DND-41 (cell line): ENCODE data around the gene MAIP1.

ENCODE experiments used
- ATAC-seq: fragments of 200-7000 bp; cut with Tn5 transposase; 3 replicates; pipeline ENCODE4 v1.9.1; 2021; ENCODE audit warnings: low read depth; ENCODE audit not compliant: insufficient read depth
- DNase-seq: peaks from one replicate; pipeline ENCODE4 v3.0.0-alpha.2; 2020
- H2AFZ ChIP-seq: 2 replicates; pipeline ENCODE4 v1.6.0; 2012; ENCODE audit warnings: low read depth, low read length
- H3K27ac ChIP-seq: 2 replicates; pipeline ENCODE4 v1.5.1; 2012; ENCODE audit warnings: low read length, inconsistent platforms
- H3K27me3 ChIP-seq: fragments of 200-600 bp; sonication (generic); 2 replicates; pipeline ENCODE4 v1.6.0; 2012; ENCODE audit warnings: low read length, mild to moderate bottlenecking, inconsistent platforms; ENCODE audit not compliant: insufficient read depth, poor library complexity
- H3K36me3 ChIP-seq: 2 replicates; pipeline ENCODE4 v1.5.1; 2012; ENCODE audit warnings: low read length, inconsistent platforms; ENCODE audit not compliant: insufficient read depth
- H3K4me1 ChIP-seq: 2 replicates; pipeline ENCODE4 v1.5.1; 2012; ENCODE audit warnings: mild to moderate bottlenecking, low read length; ENCODE audit not compliant: insufficient read depth
- H3K4me2 ChIP-seq: 2 replicates; pipeline ENCODE4 v1.6.0; 2012; ENCODE audit warnings: mild to moderate bottlenecking, moderate library complexity, low read length, inconsistent platforms; ENCODE audit not compliant: insufficient read depth
- H3K4me3 ChIP-seq, 2 experiments: fragments of 200-600 bp in 1 of 2; shearing (Covaris generic) in 1 of 2; 2 replicates each; pipeline ENCODE4 v1.5.1; 2012 to 2016; ENCODE audit warnings: inconsistent platforms in 2 of 2, low read length in 2 of 2, mild to moderate bottlenecking in 2 of 2, low read depth in 1 of 2, moderate library complexity in 1 of 2
- H3K79me2 ChIP-seq: 2 replicates; pipeline ENCODE4 v1.6.0; 2012; ENCODE audit warnings: low read length, inconsistent platforms; ENCODE audit not compliant: insufficient read depth
- H3K9ac ChIP-seq: 2 replicates; pipeline ENCODE4 v1.6.0; 2012; ENCODE audit warnings: low read depth, mild to moderate bottlenecking, inconsistent platforms, low read length, moderate library complexity
- H3K9me3 ChIP-seq: 2 replicates; pipeline ENCODE4 v1.5.1; 2012; ENCODE audit warnings: low read length, moderate library complexity, mild to moderate bottlenecking, inconsistent platforms; ENCODE audit not compliant: insufficient read depth, severe bottlenecking
- H4K20me1 ChIP-seq: 2 replicates; pipeline ENCODE4 v1.6.0; 2012; ENCODE audit warnings: low read length; ENCODE audit not compliant: insufficient read depth
- EZH2 ChIP-seq: IDR thresholded peaks from 3 replicates; pipeline ENCODE4 v1.6.1; 2012; ENCODE audit warnings: borderline replicate concordance, low read depth, mild to moderate bottlenecking, moderate library complexity, low read length, inconsistent platforms; ENCODE audit not compliant: severe bottlenecking
- TF ChIP-seq, protein P1 (sequence below): IDR thresholded peaks from 2 replicates; pipeline ENCODE4 v1.5.1; 2012; ENCODE audit warnings: borderline replicate concordance, low read length, moderate library complexity, mild to moderate bottlenecking; ENCODE audit not compliant: poor library complexity, severe bottlenecking; ENCODE audit errors: extremely low read depth

Gene MAIP1

DNA sequence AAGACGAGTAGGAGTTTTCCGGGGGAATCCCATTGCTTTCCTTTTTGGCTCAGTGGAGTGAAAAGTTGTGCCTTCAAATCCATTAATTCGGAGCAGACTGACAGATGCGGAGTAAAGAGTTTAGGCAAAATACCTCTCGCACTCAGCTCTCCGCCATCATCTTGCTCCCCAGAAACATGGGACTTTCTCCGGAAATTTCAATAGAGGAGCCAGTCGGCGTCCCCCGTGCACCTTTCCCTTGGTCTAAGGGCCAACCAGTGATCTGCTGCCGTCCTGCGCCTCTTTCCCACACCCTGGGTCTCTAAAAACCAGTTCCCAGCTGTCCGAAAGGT, 409 bp upstream of the MAIP1 start:
- no peaks in the 10 kb centered on the region for H3K9me3 ChIP-seq
- peak overlapping the region; percentile 95 for H2AFZ ChIP-seq
- H3K9ac ChIP-seq, result peak overlapping the region; percentile 92
- H3K4me1 ChIP-seq, result peaks cover 56% of the 10 kb centered on the region
- peak; percentile 48 for ATAC-seq
- H4K20me1 ChIP-seq, result peaks cover 16% of the 10 kb centered on the region; the same call in 1 of the 2 replicates
- DNase-seq, result no peak
- H3K27ac ChIP-seq, result peak overlapping the region; percentile 94
- peaks cover 89% of the 10 kb centered on the region for H3K79me2 ChIP-seq
- no peak for TF ChIP-seq EZH2
- TF ChIP-seq, protein P1, sequence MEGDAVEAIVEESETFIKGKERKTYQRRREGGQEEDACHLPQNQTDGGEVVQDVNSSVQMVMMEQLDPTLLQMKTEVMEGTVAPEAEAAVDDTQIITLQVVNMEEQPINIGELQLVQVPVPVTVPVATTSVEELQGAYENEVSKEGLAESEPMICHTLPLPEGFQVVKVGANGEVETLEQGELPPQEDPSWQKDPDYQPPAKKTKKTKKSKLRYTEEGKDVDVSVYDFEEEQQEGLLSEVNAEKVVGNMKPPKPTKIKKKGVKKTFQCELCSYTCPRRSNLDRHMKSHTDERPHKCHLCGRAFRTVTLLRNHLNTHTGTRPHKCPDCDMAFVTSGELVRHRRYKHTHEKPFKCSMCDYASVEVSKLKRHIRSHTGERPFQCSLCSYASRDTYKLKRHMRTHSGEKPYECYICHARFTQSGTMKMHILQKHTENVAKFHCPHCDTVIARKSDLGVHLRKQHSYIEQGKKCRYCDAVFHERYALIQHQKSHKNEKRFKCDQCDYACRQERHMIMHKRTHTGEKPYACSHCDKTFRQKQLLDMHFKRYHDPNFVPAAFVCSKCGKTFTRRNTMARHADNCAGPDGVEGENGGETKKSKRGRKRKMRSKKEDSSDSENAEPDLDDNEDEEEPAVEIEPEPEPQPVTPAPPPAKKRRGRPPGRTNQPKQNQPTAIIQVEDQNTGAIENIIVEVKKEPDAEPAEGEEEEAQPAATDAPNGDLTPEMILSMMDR, result no peak
- H3K4me2 ChIP-seq, result peak overlapping the region; percentile 77
- peaks cover 42% of the 10 kb centered on the region for H3K36me3 ChIP-seq
- H3K4me3 ChIP-seq, result peak overlapping the region; percentile 99 to 100
- no peaks in the 10 kb centered on the region for H3K27me3 ChIP-seq

DNA sequence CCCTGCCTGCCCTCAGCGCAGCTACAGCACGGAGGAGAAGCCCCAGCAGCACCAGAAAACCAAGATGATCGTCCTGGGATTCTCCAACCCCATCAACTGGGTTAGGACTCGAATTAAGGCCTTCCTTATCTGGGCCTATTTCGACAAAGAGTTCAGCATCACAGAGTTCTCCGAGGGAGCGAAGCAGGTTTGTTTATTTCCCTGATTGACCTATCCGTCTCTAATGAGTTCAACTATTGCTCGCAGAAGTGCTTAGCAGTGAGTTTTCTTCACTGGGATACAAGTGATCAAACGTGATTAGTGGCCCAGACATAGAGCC, 639 bp downstream of the MAIP1 start:
- H3K9ac ChIP-seq, result peak overlapping the region; percentile 92

DNA sequence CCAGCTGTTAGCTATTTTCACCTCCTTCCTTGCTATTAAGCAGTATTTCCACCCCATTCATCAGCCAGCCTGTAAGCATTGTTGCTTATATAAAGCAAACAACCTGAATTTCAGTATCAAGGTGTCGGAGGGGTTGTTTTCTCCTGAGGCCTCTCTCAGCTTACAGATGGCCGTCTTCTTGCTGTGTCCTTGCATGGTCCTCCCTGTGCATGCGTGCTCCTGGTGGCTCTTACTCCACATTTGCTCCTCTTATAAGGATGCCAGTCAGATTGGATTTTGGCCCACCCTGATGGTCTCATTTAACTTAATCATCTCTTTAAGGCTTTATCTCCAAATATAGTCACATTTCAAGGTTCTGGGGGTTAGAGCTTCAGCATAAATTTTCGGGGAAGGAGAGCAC, 2.6 kb downstream of the MAIP1 start:
- no peak overlapping the region for H3K9ac ChIP-seq
- H4K20me1 ChIP-seq, result peaks cover 16% of the 10 kb centered on the region; the same call in 1 of the 2 replicates
- H3K9me3 ChIP-seq, result no peaks in the 10 kb centered on the region
- H2AFZ ChIP-seq, result no peak overlapping the region
- H3K4me2 ChIP-seq, result peak overlapping the region; percentile 77
- TF ChIP-seq, protein P1, result no peak
- no peak for TF ChIP-seq EZH2
- peaks cover 57% of the 10 kb centered on the region for H3K36me3 ChIP-seq
- no peaks in the 10 kb centered on the region for H3K27me3 ChIP-seq
- H3K4me1 ChIP-seq, result peaks cover 43% of the 10 kb centered on the region
- H3K79me2 ChIP-seq, result peaks cover 63% of the 10 kb centered on the region
- H3K27ac ChIP-seq, result no peak overlapping the region
- ATAC-seq, result no peak
- DNase-seq, result no peak
- H3K4me3 ChIP-seq, result peak overlapping the region in 1 of 2 experiments; percentile 99; a peak in 1 of 4 replicates

More for the DNA sequence above, 639 bp downstream of the MAIP1 start:
- DNase-seq (no peak), ATAC-seq (no peak)
- Histone ChIP-seq H3K36me3 (peaks cover 43% of the 10 kb centered on the region), H3K9me3 (no peaks in the 10 kb centered on the region), H3K79me2 (peaks cover 80% of the 10 kb centered on the region), H3K4me3 (peak overlapping the region; percentile 99 to 100), H2AFZ (peak overlapping the region; percentile 95), H4K20me1 (peaks cover 16% of the 10 kb centered on the region; the same call in 1 of the 2 replicates), H3K27ac (peak overlapping the region; percentile 94), H3K27me3 (no peaks in the 10 kb centered on the region), H3K4me1 (peaks cover 51% of the 10 kb centered on the region), H3K4me2 (peak overlapping the region; percentile 77)
- TF ChIP-seq EZH2, result no peak

DNA sequence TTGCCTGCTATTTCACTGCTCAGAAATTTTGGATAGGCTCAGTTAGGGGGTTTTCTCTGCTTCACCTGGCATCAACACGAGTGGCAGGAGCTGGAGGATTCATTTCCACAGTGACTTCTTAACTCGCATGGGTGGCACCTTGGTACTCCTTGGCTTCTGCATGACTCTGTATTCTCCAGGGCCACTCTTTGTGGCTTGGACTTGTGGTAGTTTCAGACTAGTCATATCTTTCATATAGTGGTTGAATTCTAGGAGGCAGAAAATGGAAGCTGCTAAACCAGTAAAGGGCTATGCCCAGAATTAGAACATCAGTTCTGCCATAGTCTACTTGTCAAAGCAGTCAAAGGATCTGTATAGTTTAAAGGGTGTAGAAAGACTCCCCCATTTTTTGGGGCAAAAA, 6.8 kb downstream of the MAIP1 start:
- H3K27ac ChIP-seq, result no peak overlapping the region
- DNase-seq, result no peak
- no peak overlapping the region for H3K4me3 ChIP-seq
- no peak for ATAC-seq
- H3K9ac ChIP-seq, result no peak overlapping the region
- H3K27me3 ChIP-seq, result no peaks in the 10 kb centered on the region
- peaks cover 85% of the 10 kb centered on the region for H3K36me3 ChIP-seq
- H2AFZ ChIP-seq, result no peak overlapping the region
- no peaks in the 10 kb centered on the region for H3K9me3 ChIP-seq
- H3K79me2 ChIP-seq, result peaks cover 21% of the 10 kb centered on the region
- peaks cover 9% of the 10 kb centered on the region; the same call in 1 of the 2 replicates for H4K20me1 ChIP-seq
- no peak for TF ChIP-seq EZH2
- TF ChIP-seq, protein P1, result no peak
- peaks cover 18% of the 10 kb centered on the region for H3K4me1 ChIP-seq
- H3K4me2 ChIP-seq, result no peak overlapping the region
